G401 (cell line): ENCODE measurements around the gene BTN3A1. TPM values are rescaled to one million over a fixed set of nuclear protein-coding genes. Genes with fewer than 3 reads are reported as not detected.
"Not testable (repeated sequence)": the region's sequence is repeated elsewhere in the genome, so short reads cannot be mapped to it uniquely, and the experiment has no call there.

ENCODE experiments used
- DNase-seq: peaks from one replicate; pipeline ENCODE4 v3.0.0-alpha.2; 2015; ENCODE audit warnings: low spot score
- in situ Hi-C: cut with HindIII; loops from 2 replicates; pipeline ENCODE4 v1.10.0; 2016; ENCODE audit warnings: low sequenced_read_pairs, mixed read lengths
- total RNA-seq: library from RNA; depleted of rRNA; stranded (reverse); fragments of >200 nt; shearing (Covaris generic); gene quantifications from 2 replicates; pipeline ENCODE4 v1.2.3, GENCODE V29; 2014; rRNA removed

The BTN3A1 gene
- 1.4 and 2.2 TPM in 2 replicates for total RNA-seq

- DNase-seq: peak; percentile 87
- in situ Hi-C loops: no loop called here
Measured at GRCh38 chr6:26401987-26402658, at the start of gene BTN3A1. Gene BTN3A1, plus strand, starts transcription at chr6:26402275. Its CDS starts 3,289 bp downstream, at chr6:26405564.

GRCh38 chr6:26352315-26352714 is 49.8 kb upstream of the BTN3A1 start:
- in situ Hi-C loops: no loop called here
- DNase-seq: no peak

GRCh38 chr6:26354162-26354561 is 47.9 kb upstream of the BTN3A1 start:
- DNase-seq: no peak
- in situ Hi-C loops: no loop called here

- no peak for DNase-seq
- in situ Hi-C loops: no loop called here
Measured at GRCh38 chr6:26355366-26355765, 46.7 kb upstream of the BTN3A1 start.

- in situ Hi-C loops, DNase-seq: not testable (repeated sequence)
Measured at GRCh38 chr6:26357543-26357942, 44.5 kb upstream of the BTN3A1 start.

DNA sequence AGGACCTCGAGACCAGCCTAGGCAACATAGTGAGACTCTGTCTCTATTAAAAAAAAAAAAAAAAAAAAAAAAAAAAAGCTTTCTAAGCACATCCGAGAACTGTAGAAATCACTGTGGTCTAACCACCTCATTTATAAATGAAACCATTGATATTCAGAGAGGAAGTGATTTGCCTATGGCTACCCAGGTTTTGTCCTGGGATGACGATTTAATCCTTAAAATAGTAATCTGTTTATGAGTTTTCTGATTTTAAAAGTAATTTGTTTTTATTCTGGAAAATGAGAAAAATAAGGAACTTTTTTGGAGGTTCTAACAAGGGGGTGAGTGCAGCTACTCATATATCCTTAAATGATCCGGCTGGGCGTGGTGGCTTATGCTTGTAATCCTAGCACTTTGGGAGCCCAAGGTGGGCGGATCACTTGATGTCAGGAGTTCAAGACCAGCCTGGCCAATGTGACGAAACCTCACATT is 43.5 kb upstream of the BTN3A1 start:
- no peak for DNase-seq
- in situ Hi-C loops: no loop called here

DNA sequence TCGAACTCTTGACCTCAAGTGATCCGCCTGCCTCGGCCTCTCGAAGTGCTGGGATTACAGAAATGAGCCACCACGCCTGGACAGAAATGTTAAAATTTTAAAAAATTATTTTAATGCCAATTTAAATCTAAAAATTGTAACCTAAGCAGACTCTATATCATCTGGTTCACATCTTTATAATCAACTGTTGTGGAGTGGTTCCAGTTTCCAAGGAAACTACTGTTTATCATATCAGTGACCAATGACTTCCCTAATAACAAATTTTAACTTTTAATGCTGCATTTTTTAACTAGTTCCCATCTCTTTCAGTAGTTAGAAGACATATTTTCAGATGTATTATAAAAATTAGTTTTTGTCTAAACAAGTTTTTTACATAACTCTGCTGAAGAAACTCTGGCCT is 42.3 kb upstream of the BTN3A1 start:
- in situ Hi-C loops: no loop called here
- no peak for DNase-seq

DNA sequence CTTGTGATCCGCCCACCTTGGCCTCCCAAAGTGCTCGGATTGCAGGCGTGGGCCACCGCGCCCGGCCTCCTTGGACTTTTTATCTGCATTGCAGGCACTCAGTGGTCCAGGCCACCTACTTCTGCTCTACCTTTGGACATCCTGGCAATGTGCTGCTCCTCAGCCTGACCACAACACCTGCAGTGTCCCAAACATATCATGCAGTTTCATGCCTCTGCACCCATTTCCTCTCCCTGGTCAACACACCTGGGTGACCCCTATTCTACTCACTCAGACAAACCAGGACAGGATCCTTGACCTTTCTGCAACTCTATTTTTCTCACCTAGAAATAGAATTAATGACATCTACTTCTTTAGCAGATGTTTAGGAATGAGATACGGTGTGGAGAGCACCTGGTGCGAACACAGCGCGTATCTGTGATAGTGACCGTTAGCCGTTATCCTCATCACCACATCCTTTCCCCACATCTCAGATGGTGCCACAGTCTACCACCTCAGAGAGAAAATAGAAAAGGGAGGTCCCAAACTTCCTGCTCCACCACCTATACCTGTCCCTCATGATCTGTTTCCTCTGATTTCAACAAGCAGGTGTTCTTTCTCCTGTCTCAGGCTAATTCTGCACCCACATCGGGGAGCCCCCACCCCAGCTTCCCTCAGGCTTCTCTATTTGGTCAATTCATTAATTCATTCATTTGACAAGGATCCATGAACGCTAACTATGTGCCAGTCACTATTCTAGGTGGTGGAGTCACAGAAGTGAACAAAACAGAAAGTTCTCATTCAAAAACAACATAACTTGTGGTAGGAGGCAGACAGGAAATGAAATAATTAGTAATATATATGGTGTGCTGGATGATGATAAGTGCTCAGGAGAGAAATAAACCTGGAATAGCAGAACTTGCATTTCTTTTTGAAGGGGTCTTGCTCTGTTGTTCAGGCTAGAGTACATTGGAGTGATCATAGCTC is 41.3 kb upstream of the BTN3A1 start:
- no peak for DNase-seq
- in situ Hi-C loops: no loop called here

GRCh38 chr6:26361544-26361943 is 40.5 kb upstream of the BTN3A1 start:
- DNase-seq: no peak

DNA sequence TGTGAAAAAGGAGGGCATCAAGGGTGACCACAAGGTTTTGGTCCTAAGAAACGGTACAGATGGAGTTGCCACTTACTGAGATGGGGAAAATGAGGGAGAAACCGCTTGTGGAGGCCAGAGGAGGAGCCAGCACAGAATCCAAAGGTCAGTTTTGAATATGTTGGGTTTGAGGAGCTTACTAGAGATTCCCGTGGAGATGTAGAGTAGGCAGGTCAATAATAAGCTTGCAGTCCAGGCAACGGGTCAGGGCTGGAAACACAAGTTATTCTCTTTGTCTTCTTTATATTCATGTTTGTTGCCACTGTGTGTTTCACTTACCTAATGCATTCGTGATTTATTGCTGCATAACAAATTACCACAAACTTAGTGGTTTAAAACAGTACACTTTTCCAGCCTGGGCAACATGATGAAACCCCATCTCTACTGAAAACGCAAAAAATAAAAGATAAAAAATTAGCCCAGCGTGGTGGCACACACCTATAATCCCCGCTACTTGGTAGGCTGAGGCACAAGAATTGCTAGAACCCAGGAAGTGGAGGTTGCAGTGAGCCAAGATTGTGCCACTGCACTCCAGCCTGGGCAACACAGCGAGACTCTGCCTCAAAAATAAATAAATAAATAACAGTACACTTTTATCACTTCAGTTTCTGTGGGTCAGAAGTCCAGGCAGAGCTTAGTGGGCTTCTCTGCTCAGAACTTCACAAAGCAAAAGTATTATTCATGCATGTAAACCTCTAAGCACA is 39.8 kb upstream of the BTN3A1 start:
- no peak for DNase-seq
- in situ Hi-C loops: no loop called here

More at GRCh38 chr6:26361544-26361943, 40.5 kb upstream of the BTN3A1 start:
- in situ Hi-C loops: no loop called here

GRCh38 chr6:26362836-26363220 is 39.2 kb upstream of the BTN3A1 start:
- in situ Hi-C loops: no loop called here
- no peak for DNase-seq

- in situ Hi-C loops: no loop called here
- DNase-seq: peak; percentile 28
Measured at GRCh38 chr6:26363882-26364701, 38.0 kb upstream of the BTN3A1 start.

- DNase-seq: no peak
- in situ Hi-C loops: no loop called here
Measured at GRCh38 chr6:26365633-26365995, 36.5 kb upstream of the BTN3A1 start.

- in situ Hi-C loops: no loop called here
Measured at GRCh38 chr6:26366504-26366903, 35.6 kb upstream of the BTN3A1 start.

GRCh38 chr6:26367114-26367513 is 35.0 kb upstream of the BTN3A1 start:
- DNase-seq: no peak

More at GRCh38 chr6:26366504-26366903, 35.6 kb upstream of the BTN3A1 start:
- DNase-seq: no peak

GRCh38 chr6:26371813-26372212 is 30.3 kb upstream of the BTN3A1 start:
- in situ Hi-C loops, DNase-seq: not testable (repeated sequence)

More at GRCh38 chr6:26367114-26367513, 35.0 kb upstream of the BTN3A1 start:
- in situ Hi-C loops: no loop called here

GRCh38 chr6:26372308-26373144 is 29.5 kb upstream of the BTN3A1 start:
- in situ Hi-C loops: no loop called here
- DNase-seq: no peak

GRCh38 chr6:26375270-26375669 is 26.8 kb upstream of the BTN3A1 start:
- DNase-seq: no peak
- in situ Hi-C loops: no loop called here
